ENCODE measurements around the gene USP10.

USP10 gene

GRCh38 chr16:84700446-84701300, 873 bp downstream of the USP10 start:
- no peak for FAIRE-seq

GRCh38 chr16:84703681-84704080, 3.9 kb downstream of the USP10 start:
- FAIRE-seq, result no peak

GRCh38 chr16:84704253-84704652, 4.5 kb downstream of the USP10 start:
- FAIRE-seq, result no peak

- FAIRE-seq, result no peak
These were observed 7.1 kb downstream of the USP10 start for GRCh38 chr16:84706856-84707255.

GRCh38 chr16:84709609-84710008, 9.8 kb downstream of the USP10 start:
- FAIRE-seq, result no peak

GRCh38 chr16:84710686-84711085, 10.9 kb downstream of the USP10 start:
- FAIRE-seq, result no peak

- no peak for FAIRE-seq
These were observed 12.4 kb downstream of the USP10 start for GRCh38 chr16:84712138-84712671.

- FAIRE-seq, result no peak
These were observed 13.3 kb downstream of the USP10 start for GRCh38 chr16:84712801-84713775.

GRCh38 chr16:84714028-84714427, 14.2 kb downstream of the USP10 start:
- FAIRE-seq, result no peak

- FAIRE-seq, result no peak
These were observed 15.6 kb downstream of the USP10 start for GRCh38 chr16:84715424-84715823.

- FAIRE-seq, result no peak
These were observed 16.1 kb downstream of the USP10 start for GRCh38 chr16:84715854-84716253.

GRCh38 chr16:84716740-84717139, 16.9 kb downstream of the USP10 start:
- no peak for FAIRE-seq

- FAIRE-seq, result no peak
These were observed 17.7 kb downstream of the USP10 start for GRCh38 chr16:84717484-84717883.

GRCh38 chr16:84720177-84720579, 20.4 kb downstream of the USP10 start:
- no peak for FAIRE-seq

- FAIRE-seq, result no peak
These were observed 22.3 kb downstream of the USP10 start for GRCh38 chr16:84722068-84722467.

- FAIRE-seq, result no peak
These were observed 24.1 kb downstream of the USP10 start for GRCh38 chr16:84723906-84724305.

GRCh38 chr16:84724606-84725309, 25.0 kb downstream of the USP10 start:
- no peak for FAIRE-seq

GRCh38 chr16:84725481-84726078, 25.8 kb downstream of the USP10 start:
- FAIRE-seq, result no peak

GRCh38 chr16:84726079-84726668, 26.4 kb downstream of the USP10 start:
- no peak for FAIRE-seq

- FAIRE-seq, result no peak
These were observed 27.1 kb downstream of the USP10 start for GRCh38 chr16:84726669-84727467.

- no peak for FAIRE-seq
These were observed 29.1 kb downstream of the USP10 start for GRCh38 chr16:84728853-84729424.
